Muscle layer of colon (tissue), 2 donors: ENCODE measurements around the gene SYCE1L.
"Not testable (repeated sequence)": the region's sequence is repeated elsewhere in the genome, so short reads cannot be mapped to it uniquely, and the experiment has no call there.

Experiments
- H3K27ac ChIP-seq: one replicate; pipeline ENCODE4 v1.7.0; 2013; ENCODE audit warnings: low read depth, mild to moderate bottlenecking, low read length, moderate library complexity
- H3K27me3 ChIP-seq, 2 donors: one replicate each; pipeline ENCODE4 v1.7.0; 2013; ENCODE audit warnings: low read length in 2 of 2, mild to moderate bottlenecking in 2 of 2; ENCODE audit not compliant: insufficient read depth in 2 of 2, control insufficient read depth in 1 of 2
- H3K36me3 ChIP-seq: one replicate; pipeline ENCODE4 v1.7.0; 2013; ENCODE audit warnings: mild to moderate bottlenecking, low read length; ENCODE audit not compliant: insufficient read depth
- H3K4me1 ChIP-seq: one replicate; pipeline ENCODE4 v1.7.0; 2013; ENCODE audit warnings: mild to moderate bottlenecking, low read length; ENCODE audit not compliant: insufficient read depth
- H3K4me3 ChIP-seq, 2 donors: one replicate each; pipeline ENCODE4 v1.7.0; 2013; ENCODE audit warnings: low read length in 2 of 2, low read depth in 1 of 2, mild to moderate bottlenecking in 1 of 2, moderate library complexity in 1 of 2
- H3K9ac ChIP-seq: one replicate; pipeline ENCODE4 v1.7.0; 2013; ENCODE audit warnings: low read length
- H3K9me3 ChIP-seq: one replicate; pipeline ENCODE4 v1.7.0; 2013; ENCODE audit warnings: mild to moderate bottlenecking, low read length
- donor health status: abdominal sarcoma.
- donor health status: Adenocarcinoma of cecum.

The SYCE1L gene

DNA sequence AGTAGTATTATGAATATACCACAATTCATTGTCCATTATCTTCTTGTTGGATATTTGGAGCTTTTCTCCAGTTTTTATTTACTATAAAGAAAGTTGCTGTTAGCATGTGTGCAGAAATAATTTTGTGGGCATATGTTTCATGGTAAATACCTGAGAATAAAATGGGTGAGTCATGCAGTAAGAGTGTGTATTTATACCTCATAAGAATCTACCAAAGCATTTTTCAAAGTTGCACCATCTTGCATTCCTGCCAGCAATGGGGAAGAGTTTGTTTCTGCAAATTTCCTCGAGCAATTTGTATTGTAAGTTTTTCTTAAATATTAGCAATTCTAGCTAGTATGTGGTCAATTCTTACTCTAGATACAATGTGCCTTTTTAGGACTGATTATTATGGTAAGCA, 16.1 kb upstream of the SYCE1L start:
- Histone ChIP-seq H3K9me3 (no peaks in the 10 kb centered on the region), H3K27ac (no peak overlapping the region), H3K27me3 (no peaks in the 10 kb centered on the region), H3K36me3 (no peaks in the 10 kb centered on the region), H3K9ac (no peak overlapping the region), H3K4me1 (no peaks in the 10 kb centered on the region), H3K4me3 (no peak overlapping the region)

- not testable (repeated sequence) for H3K27me3 ChIP-seq, H3K4me3 ChIP-seq, H3K9ac ChIP-seq, H3K4me1 ChIP-seq, H3K36me3 ChIP-seq, H3K9me3 ChIP-seq, H3K27ac ChIP-seq
Measured at GRCh38 chr16:77186298-77186697, 12.9 kb upstream of the SYCE1L start.

DNA sequence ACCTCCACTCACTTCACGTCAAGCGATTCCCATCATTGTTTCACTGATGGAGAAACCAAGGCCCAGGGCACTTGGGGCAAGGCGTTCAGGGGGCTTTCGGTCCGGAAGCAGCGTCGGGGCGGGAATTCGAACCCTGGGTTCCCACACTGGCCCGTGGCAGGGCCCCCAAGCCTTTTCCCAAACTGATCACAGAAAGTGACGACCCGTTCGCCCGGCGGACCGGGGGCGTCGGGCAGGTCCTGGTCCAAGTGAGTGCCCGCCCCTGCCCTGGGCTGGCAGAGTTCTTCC, 9.1 kb upstream of the SYCE1L start:
- no peaks in the 10 kb centered on the region for H3K9me3 ChIP-seq
- peak overlapping the region; percentile 97 for H3K27ac ChIP-seq
- no peaks in the 10 kb centered on the region for H3K27me3 ChIP-seq
- peaks cover 15% of the 10 kb centered on the region for H3K4me1 ChIP-seq
- H3K9ac ChIP-seq = peak overlapping the region; percentile 82
- H3K36me3 ChIP-seq = peaks cover 9% of the 10 kb centered on the region
- peak overlapping the region; percentile 96 to 97 for H3K4me3 ChIP-seq

- peaks cover 11% of the 10 kb centered on the region for H3K36me3 ChIP-seq
- peak within 1 kb of the TSS; percentile 97 for H3K27ac ChIP-seq
- H3K9me3 ChIP-seq = no peaks in the 10 kb centered on the region
- H3K4me3 ChIP-seq = peak within 1 kb of the TSS; percentile 96 to 97
- H3K27me3 ChIP-seq = no peaks in the 10 kb centered on the region
- peaks cover 15% of the 10 kb centered on the region for H3K4me1 ChIP-seq
- H3K9ac ChIP-seq = peak within 1 kb of the TSS; percentile 93
Measured at GRCh38 chr16:77190478-77191258, 8.5 kb upstream of the SYCE1L start, which contains the start of gene MON1B. Gene MON1B, plus strand, starts transcription at chr16:77191190. Its CDS starts 296 bp downstream, at chr16:77191486.

DNA sequence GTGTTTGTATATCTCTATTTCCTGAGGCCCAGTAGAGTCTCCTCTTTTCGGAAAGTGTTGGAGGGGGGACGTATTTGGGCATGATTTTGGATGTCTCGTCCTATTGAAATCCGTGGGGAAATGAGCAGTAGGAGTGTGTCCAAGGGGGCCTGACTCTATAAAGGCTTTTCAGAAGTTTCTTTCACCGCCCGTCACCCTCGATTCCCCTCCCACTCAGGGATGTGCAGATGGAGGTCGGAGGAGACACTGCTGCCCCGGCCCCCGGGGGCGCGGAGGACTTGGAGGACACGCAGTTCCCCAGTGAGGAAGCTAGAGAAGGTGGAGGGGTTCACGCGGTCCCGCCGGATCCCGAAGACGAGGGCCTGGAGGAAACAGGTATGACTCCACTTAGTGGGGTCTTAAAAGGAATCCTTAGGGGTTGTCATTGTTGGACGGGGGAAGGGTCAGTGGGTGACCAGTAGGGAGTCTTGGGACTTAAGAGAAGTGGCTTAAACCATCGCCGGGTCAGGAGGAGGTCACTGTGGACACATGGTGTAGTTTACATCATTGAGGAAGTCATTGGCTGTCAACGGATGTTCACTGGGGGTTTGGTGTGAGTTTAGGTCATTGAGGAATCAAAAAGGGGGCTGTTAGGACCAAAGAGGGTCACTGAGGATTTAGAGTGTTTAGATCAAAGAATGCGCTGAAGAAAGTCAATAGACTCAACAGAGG, 7.8 kb upstream of the SYCE1L start:
- peaks cover 15% of the 10 kb centered on the region for H3K4me1 ChIP-seq
- H3K4me3 ChIP-seq = peak overlapping the region; percentile 96 to 97
- H3K9me3 ChIP-seq = no peaks in the 10 kb centered on the region
- H3K9ac ChIP-seq = peak overlapping the region; percentile 93
- no peaks in the 10 kb centered on the region for H3K27me3 ChIP-seq
- peaks cover 11% of the 10 kb centered on the region for H3K36me3 ChIP-seq
- peak overlapping the region; percentile 97 for H3K27ac ChIP-seq

DNA sequence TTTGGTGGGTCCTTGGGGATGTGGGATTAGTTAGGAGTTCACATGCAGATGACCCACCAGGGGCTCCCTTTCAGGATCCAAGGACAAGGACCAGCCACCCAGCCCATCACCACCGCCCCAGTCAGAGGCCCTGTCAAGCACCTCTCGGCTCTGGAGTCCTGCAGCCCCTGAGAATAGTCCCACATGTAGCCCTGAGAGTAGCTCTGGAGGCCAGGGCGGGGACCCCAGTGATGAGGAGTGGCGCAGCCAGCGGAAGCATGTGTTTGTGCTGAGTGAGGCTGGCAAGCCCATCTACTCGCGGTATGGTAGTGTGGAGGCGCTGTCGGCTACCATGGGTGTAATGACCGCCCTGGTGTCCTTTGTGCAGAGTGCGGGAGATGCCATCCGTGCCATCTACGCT, 5.8 kb upstream of the SYCE1L start:
- H3K27ac ChIP-seq = no peak overlapping the region
- H3K27me3 ChIP-seq = no peaks in the 10 kb centered on the region
- H3K4me3 ChIP-seq = no peak overlapping the region
- H3K9ac ChIP-seq = no peak overlapping the region
- peaks cover 15% of the 10 kb centered on the region for H3K4me1 ChIP-seq
- peaks cover 25% of the 10 kb centered on the region for H3K36me3 ChIP-seq
- no peaks in the 10 kb centered on the region for H3K9me3 ChIP-seq

DNA sequence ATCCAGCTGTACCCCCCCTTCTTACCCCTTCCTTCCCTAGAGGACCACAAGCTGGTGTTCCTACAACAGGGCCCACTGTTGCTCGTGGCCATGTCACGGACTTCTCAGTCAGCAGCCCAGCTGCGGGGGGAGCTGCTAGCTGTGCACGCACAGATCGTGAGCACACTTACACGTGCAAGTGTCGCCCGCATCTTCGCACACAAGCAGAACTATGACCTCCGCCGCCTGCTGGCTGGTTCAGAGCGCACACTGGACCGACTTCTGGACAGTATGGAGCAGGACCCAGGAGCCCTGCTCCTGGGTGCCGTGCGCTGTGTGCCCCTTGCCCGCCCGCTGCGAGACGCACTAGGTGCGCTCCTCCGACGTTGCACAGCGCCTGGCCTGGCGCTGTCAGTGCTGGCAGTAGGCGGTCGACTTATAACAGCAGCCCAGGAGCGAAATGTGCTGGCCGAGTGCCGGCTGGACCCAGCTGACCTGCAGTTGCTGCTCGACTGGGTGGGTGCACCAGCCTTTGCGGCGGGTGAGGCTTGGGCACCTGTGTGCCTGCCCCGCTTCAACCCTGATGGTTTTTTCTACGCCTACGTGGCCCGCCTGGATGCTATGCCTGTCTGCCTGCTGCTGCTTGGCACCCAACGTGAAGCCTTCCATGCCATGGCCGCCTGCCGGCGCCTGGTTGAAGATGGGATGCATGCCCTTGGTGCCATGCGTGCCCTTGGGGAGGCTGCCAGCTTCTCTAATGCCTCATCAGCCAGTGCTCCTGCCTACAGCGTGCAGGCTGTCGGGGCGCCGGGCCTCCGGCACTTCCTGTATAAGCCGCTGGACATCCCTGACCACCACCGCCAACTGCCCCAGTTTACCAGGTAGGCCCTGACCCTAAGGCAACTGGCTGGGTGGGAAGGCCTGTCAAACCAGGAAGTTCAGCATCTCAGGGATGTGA, 4.6 kb upstream of the SYCE1L start:
- Histone ChIP-seq H3K9ac (no peak overlapping the region), H3K9me3 (no peaks in the 10 kb centered on the region), H3K36me3 (peaks cover 34% of the 10 kb centered on the region), H3K27ac (no peak overlapping the region), H3K27me3 (no peaks in the 10 kb centered on the region), H3K4me3 (no peak overlapping the region), H3K4me1 (peaks cover 15% of the 10 kb centered on the region)

DNA sequence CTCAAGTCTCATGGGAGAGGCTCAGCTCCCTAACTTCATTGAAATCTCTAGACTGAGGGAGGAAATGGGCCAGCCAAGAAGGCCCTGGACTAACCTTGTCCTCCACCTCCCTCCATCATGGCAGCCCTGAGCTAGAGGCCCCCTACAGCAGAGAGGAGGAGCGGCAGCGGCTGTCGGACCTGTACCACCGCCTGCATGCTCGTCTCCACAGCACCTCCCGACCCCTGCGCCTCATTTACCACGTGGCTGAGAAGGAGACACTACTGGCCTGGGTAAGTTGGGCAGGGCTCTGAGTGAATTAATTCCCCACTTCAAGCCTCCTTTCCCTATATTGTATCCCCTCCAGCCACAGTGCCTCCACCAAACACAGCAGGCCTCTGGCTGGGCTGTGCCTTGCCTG, 3.8 kb upstream of the SYCE1L start:
- Histone ChIP-seq H3K9ac (no peak overlapping the region), H3K4me3 (no peak overlapping the region), H3K4me1 (peaks cover 15% of the 10 kb centered on the region)

DNA sequence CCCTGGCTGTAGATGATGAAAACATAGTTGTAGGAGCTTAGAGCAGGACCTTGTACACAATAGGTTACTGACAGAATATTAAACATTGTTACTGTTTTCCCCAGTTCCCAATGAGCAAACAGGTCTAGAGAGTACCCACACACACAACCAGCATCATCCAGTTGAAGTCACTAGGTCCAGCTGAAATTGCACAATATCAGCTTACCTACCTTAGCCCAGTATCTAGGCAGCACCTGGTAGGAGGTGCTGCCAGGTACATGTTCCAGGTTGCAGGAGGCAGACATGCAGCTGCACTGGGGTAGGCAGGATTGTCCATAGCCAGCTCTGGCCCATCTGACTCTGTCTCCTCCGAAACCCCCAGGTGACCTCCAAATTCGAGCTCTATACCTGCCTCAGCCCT, 1.5 kb upstream of the SYCE1L start:
- peaks cover 2% of the 10 kb centered on the region for H3K4me1 ChIP-seq
- no peaks in the 10 kb centered on the region for H3K27me3 ChIP-seq
- no peaks in the 10 kb centered on the region for H3K9me3 ChIP-seq
- no peak overlapping the region for H3K27ac ChIP-seq
- H3K9ac ChIP-seq = no peak overlapping the region
- H3K4me3 ChIP-seq = no peak overlapping the region
- H3K36me3 ChIP-seq = peaks cover 34% of the 10 kb centered on the region

More for the DNA sequence above, 3.8 kb upstream of the SYCE1L start:
- H3K36me3 ChIP-seq = peaks cover 34% of the 10 kb centered on the region
- H3K27ac ChIP-seq = no peak overlapping the region
- H3K27me3 ChIP-seq = no peaks in the 10 kb centered on the region
- no peaks in the 10 kb centered on the region for H3K9me3 ChIP-seq

- H3K27me3 ChIP-seq = no peaks in the 10 kb centered on the region
- no peak overlapping the region for H3K4me3 ChIP-seq
- no peak overlapping the region for H3K9ac ChIP-seq
- no peak overlapping the region for H3K27ac ChIP-seq
- no peaks in the 10 kb centered on the region for H3K36me3 ChIP-seq
- H3K9me3 ChIP-seq = no peaks in the 10 kb centered on the region
- H3K4me1 ChIP-seq = no peaks in the 10 kb centered on the region
Measured at GRCh38 chr16:77206533-77206932, 7.3 kb downstream of the SYCE1L start.

GRCh38 chr16:77207030-77207429, 7.8 kb downstream of the SYCE1L start:
- no peak overlapping the region for H3K27ac ChIP-seq
- no peaks in the 10 kb centered on the region for H3K9me3 ChIP-seq
- H3K4me1 ChIP-seq = no peaks in the 10 kb centered on the region
- H3K36me3 ChIP-seq = no peaks in the 10 kb centered on the region
- H3K27me3 ChIP-seq = peaks cover 0 to 3% of the 10 kb centered on the region in 2 donors
- no peak overlapping the region for H3K9ac ChIP-seq
- no peak overlapping the region for H3K4me3 ChIP-seq
